Cardiac muscle cell (in vitro differentiated cells and primary cell): ENCODE measurements around the gene ACAP2. TPM values are rescaled to one million over a fixed set of nuclear protein-coding genes. Genes with fewer than 3 reads are reported as not detected.

Source experiments
- DNase-seq, 2 donors: peaks; one replicate each; pipeline versions ENCODE4 v3.0.0 to v3.0.0-alpha.2; 2010 to 2017; ENCODE audit warnings: low read depth in 1 of 2, low spot score in 1 of 2
- H3K27ac ChIP-seq: fragments of 200-600 bp; sonication (generic); 2 replicates; pipeline ENCODE4 v1.5.1; 2016
- H3K27me3 ChIP-seq: fragments of 200-600 bp; sonication (generic); 2 replicates; pipeline ENCODE4 v1.6.0; 2016; ENCODE audit warnings: control low read depth
- H3K36me3 ChIP-seq: fragments of 200-600 bp; sonication (generic); 2 replicates; pipeline ENCODE4 v1.5.1; 2016; ENCODE audit warnings: control low read depth
- H3K4me1 ChIP-seq: fragments of 200-600 bp; sonication (generic); 2 replicates; pipeline ENCODE4 v1.8.1; 2017; ENCODE audit warnings: low read depth, mild to moderate bottlenecking, mixed run types
- H3K4me3 ChIP-seq: fragments of 200-600 bp; sonication (generic); 2 replicates; pipeline ENCODE4 v1.5.1; 2016; ENCODE audit warnings: mild to moderate bottlenecking
- H3K9me3 ChIP-seq: fragments of 200-600 bp; sonication (generic); 2 replicates; pipeline ENCODE4 v1.5.1; 2017; ENCODE audit warnings: low read depth, mild to moderate bottlenecking, control low read depth
- CTCF ChIP-seq: IDR thresholded peaks from 2 replicates; pipeline ENCODE4 v1.5.1; 2012; ENCODE audit warnings: low read depth, mild to moderate bottlenecking, low read length
- polyA plus RNA-seq: library from polyadenylated mRNA; unstranded; fragments of >200 nt; fragmentation: Nextera tagmentation; extraction: Ambion mirVana; gene quantifications from 2 replicates; pipeline ENCODE4 v1.2.1, GENCODE V29; 2016
- total RNA-seq: library from RNA; depleted of rRNA; stranded (reverse); fragments of >200 nt; gene quantifications from 2 replicates; pipeline ENCODE4 v1.2.3, GENCODE V29; 2016

Gene ACAP2
- total and polyA plus RNA-seq, 2 experiments from 2014 or later = 36.2 to 44.4 TPM

GRCh38 chr3:195254454-195255175 lies 188.2 kb downstream of the ACAP2 start:
- Histone ChIP-seq H3K36me3 (no peaks in the 10 kb centered on the region), H3K27ac (no peak overlapping the region), H3K9me3 (no peaks in the 10 kb centered on the region), H3K4me3 (no peak overlapping the region), H3K4me1 (peaks cover 14% of the 10 kb centered on the region), H3K27me3 (no peaks in the 10 kb centered on the region)
- DNase-seq = no peak
- TF ChIP-seq CTCF = no peak

GRCh38 chr3:195253923-195254432 lies 188.8 kb downstream of the ACAP2 start:
- no peak for DNase-seq
- H3K4me1 ChIP-seq = peaks cover 8% of the 10 kb centered on the region

GRCh38 chr3:195251336-195252065 lies 191.3 kb downstream of the ACAP2 start:
- peaks cover 7% of the 10 kb centered on the region for H3K4me1 ChIP-seq
- no peak for DNase-seq
- H3K27me3 ChIP-seq = no peaks in the 10 kb centered on the region
- no peak overlapping the region for H3K27ac ChIP-seq
- no peak for TF ChIP-seq CTCF
- H3K4me3 ChIP-seq = no peak overlapping the region
- H3K9me3 ChIP-seq = no peaks in the 10 kb centered on the region
- no peaks in the 10 kb centered on the region for H3K36me3 ChIP-seq

More at GRCh38 chr3:195253923-195254432, 188.8 kb downstream of the ACAP2 start:
- Histone ChIP-seq H3K9me3 (no peaks in the 10 kb centered on the region), H3K36me3 (no peaks in the 10 kb centered on the region), H3K27me3 (no peaks in the 10 kb centered on the region), H3K4me3 (no peak overlapping the region), H3K27ac (no peak overlapping the region)
- TF ChIP-seq CTCF = no peak

GRCh38 chr3:195250473-195251251 lies 192.2 kb downstream of the ACAP2 start:
- H3K4me1 ChIP-seq = peaks cover 7% of the 10 kb centered on the region
- H3K27ac ChIP-seq = no peak overlapping the region
- no peak overlapping the region for H3K4me3 ChIP-seq
- H3K9me3 ChIP-seq = no peaks in the 10 kb centered on the region
- peak in 1 of 2 donors; percentile 33 for DNase-seq
- no peak for TF ChIP-seq CTCF
- H3K36me3 ChIP-seq = no peaks in the 10 kb centered on the region
- H3K27me3 ChIP-seq = no peaks in the 10 kb centered on the region

GRCh38 chr3:195249858-195250464 lies 192.9 kb downstream of the ACAP2 start:
- Histone ChIP-seq H3K27me3 (no peaks in the 10 kb centered on the region), H3K36me3 (no peaks in the 10 kb centered on the region), H3K4me1 (peaks cover 7% of the 10 kb centered on the region), H3K27ac (no peak overlapping the region), H3K9me3 (no peaks in the 10 kb centered on the region), H3K4me3 (no peak overlapping the region)
- TF ChIP-seq CTCF = no peak
- no peak for DNase-seq
